Transverse colon (tissue), 4 donors: ENCODE measurements around the gene ZNF302. TPM values are rescaled to one million over a fixed set of nuclear protein-coding genes. Genes with fewer than 3 reads are reported as not detected.

Experiments
- DNase-seq: peaks from one replicate; pipeline ENCODE4 v3.0.0-alpha.2; 2019
- H3K27ac ChIP-seq, 4 donors: fragments of 200-600 bp; sonication (generic); 2 replicates each; pipeline ENCODE4 v1.5.1; 2016 to 2018; ENCODE audit warnings: inconsistent platforms in 4 of 4
- H3K27me3 ChIP-seq: fragments of 200-600 bp; sonication (generic); 2 replicates; pipeline ENCODE4 v1.5.1; 2017; ENCODE audit warnings: inconsistent platforms
- H3K36me3 ChIP-seq, 4 donors: fragments of 200-600 bp; sonication (generic); 2 replicates each; pipeline ENCODE4 v1.5.1; 2017 to 2019; ENCODE audit warnings: inconsistent platforms in 4 of 4
- H3K4me1 ChIP-seq, 4 donors: fragments of 200-600 bp; sonication (generic); 2 replicates each; pipeline ENCODE4 v1.5.1; 2017 to 2020; ENCODE audit warnings: inconsistent platforms in 4 of 4
- H3K4me3 ChIP-seq, 4 donors: fragments of 200-600 bp; sonication (generic); 1 replicate in 1 of 4; 2 replicates in 3 of 4; pipeline versions ENCODE4 v1.5.1 to v1.6.1; 2017 to 2019; ENCODE audit warnings: inconsistent platforms in 4 of 4
- H3K9me3 ChIP-seq, 2 donors: fragments of 200-600 bp; sonication (generic); 2 replicates each; pipeline ENCODE4 v1.5.1; 2017 to 2019; ENCODE audit warnings: inconsistent platforms in 2 of 2
- EP300 ChIP-seq: sonication (generic); formaldehyde crosslinking; IDR thresholded peaks from one replicate; pipeline ENCODE4 v1.6.1; 2017; ENCODE audit warnings: antibody characterized with exemption, low read depth
- POLR2A ChIP-seq: fragments of 450-650 bp; IDR thresholded peaks from one replicate; pipeline ENCODE4 v1.6.1; 2016; ENCODE audit warnings: antibody characterized with exemption, mild to moderate bottlenecking, moderate library complexity
- POLR2AphosphoS5 ChIP-seq, 3 donors: sonication (generic); formaldehyde crosslinking; IDR thresholded peaks; one replicate each; pipeline ENCODE4 v1.6.1; 2016; ENCODE audit warnings: antibody characterized with exemption in 3 of 3
- WGBS, 2 donors: methylation state at CpG; one replicate each; pipeline ENCODE4 v1.1.5; 2018; ENCODE audit warnings: low coverage in 1 of 2; 5-methylcytosine and 5-hydroxymethylcytosine counted together
- in situ Hi-C, 4 donors: fragments of 200-750 bp; cut with MboI; loops; one replicate each; pipeline versions ENCODE4 v1.15.0 to v1.15.1; 2017; ENCODE audit warnings: low sequenced_read_pairs in 3 of 4, low pct_ligation_motif_present in 1 of 4, low pct_unique_long_range_greater_than_20kb in 1 of 4
- intact Hi-C: fragments of 100-400 bp; cut with DNase I; formaldehyde crosslinking; loops from one replicate; pipeline ENCODE4 v1.15.1; 2023; ENCODE audit warnings: low total_unique reads
- total RNA-seq, 4 donors: library from RNA; depleted of rRNA; stranded (reverse); fragments of >200 nt; gene quantifications; one replicate each; pipeline ENCODE4 v1.1.0, GENCODE V29; 2016
- TF ChIP-seq, protein P1 (sequence below), 5 experiments: fragments of 200-600 bp in 3 of 5; fragments of 450-650 bp in 2 of 5; sonication (generic) in 3 of 5; IDR thresholded peaks; 1 replicate in 2 of 5; 2 replicates in 3 of 5; pipeline ENCODE4 v1.5.1; 2016 to 2017; ENCODE audit warnings: antibody characterized with exemption in 5 of 5, inconsistent platforms in 3 of 5, mild to moderate bottlenecking in 2 of 5, moderate library complexity in 1 of 5

ZNF302 gene
- total RNA-seq, 4 donors from 2014 or later, result 4.6 to 33.0 (median 18.0) TPM

DNA sequence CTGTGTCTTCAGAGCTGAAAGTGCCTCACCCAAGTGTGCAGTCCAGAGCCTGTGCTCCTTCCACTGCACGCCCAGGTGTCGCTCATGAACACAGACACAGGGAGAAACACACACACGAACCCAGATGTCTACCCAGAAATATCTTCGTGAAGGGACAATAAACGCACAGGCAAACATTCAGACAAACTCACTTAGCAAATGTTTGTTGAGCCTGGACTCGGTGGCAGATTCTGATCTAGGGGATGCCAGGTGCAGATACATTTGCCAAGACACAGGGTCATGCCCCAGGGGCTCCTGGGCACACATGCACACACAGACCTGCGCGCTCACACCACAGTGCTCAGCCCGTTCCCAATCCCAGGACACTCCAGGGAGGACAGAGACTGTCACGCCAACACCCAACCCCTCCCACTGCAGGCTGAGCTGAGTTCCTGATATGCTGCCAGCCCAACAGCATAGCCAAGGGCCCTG, 32.5 kb upstream of the ZNF302 start:
- H3K36me3 ChIP-seq, result no peaks in the 10 kb centered on the region
- H3K9me3 ChIP-seq, result no peaks in the 10 kb centered on the region
- no peaks in the 10 kb centered on the region for H3K27me3 ChIP-seq
- H3K4me1 ChIP-seq, result no peaks in the 10 kb centered on the region
- H3K27ac ChIP-seq, result no peak overlapping the region
- no peak for DNase-seq
- WGBS, 2 donors, result 60 to 80% methylated on average over 1 to 7 of the region's 10 CpGs
- in situ Hi-C loops, result no loop called here
- TF ChIP-seq, protein P1, sequence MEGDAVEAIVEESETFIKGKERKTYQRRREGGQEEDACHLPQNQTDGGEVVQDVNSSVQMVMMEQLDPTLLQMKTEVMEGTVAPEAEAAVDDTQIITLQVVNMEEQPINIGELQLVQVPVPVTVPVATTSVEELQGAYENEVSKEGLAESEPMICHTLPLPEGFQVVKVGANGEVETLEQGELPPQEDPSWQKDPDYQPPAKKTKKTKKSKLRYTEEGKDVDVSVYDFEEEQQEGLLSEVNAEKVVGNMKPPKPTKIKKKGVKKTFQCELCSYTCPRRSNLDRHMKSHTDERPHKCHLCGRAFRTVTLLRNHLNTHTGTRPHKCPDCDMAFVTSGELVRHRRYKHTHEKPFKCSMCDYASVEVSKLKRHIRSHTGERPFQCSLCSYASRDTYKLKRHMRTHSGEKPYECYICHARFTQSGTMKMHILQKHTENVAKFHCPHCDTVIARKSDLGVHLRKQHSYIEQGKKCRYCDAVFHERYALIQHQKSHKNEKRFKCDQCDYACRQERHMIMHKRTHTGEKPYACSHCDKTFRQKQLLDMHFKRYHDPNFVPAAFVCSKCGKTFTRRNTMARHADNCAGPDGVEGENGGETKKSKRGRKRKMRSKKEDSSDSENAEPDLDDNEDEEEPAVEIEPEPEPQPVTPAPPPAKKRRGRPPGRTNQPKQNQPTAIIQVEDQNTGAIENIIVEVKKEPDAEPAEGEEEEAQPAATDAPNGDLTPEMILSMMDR (IDR thresholded peaks at IDR 0.05), result no peak
- TF ChIP-seq POLR2A, result no peak
- TF ChIP-seq EP300, result no peak
- TF ChIP-seq POLR2AphosphoS5 (IDR thresholded peaks at IDR 0.05), result no peak
- no peak overlapping the region for H3K4me3 ChIP-seq
- intact Hi-C loops, result no loop called here

DNA sequence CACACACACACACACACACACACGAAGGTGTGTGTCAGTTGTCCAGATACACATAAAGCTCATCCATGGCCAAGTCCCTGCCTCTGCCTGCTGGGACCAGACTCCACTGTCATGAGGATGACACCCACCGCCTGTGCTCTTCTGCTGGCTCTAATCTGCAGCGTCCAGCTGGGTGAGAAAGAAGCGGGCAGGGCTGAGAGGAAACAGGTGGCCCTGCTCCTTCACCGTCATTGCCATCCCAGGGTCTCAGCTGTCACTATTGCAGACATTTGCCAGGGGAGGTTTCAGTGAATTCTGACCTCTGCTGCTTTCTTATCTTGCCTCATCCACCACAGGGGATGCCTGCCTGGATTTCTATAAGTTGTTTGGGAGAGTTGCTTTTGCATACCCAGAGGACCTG, 31.9 kb upstream of the ZNF302 start:
- Histone ChIP-seq H3K27ac (no peak overlapping the region), H3K4me1 (no peaks in the 10 kb centered on the region), H3K4me3 (no peak overlapping the region), H3K9me3 (no peaks in the 10 kb centered on the region), H3K36me3 (no peaks in the 10 kb centered on the region), H3K27me3 (no peaks in the 10 kb centered on the region)
- intact Hi-C loops, result no loop called here
- WGBS, 2 donors, result 49% methylated on average over 5 of the region's 5 CpGs; no CpG with 5 or more reads in 1 of the 2 donors
- in situ Hi-C loops, result no loop called here
- no peak for DNase-seq
- TF ChIP-seq, protein P1 (IDR thresholded peaks at IDR 0.05), result no peak
- TF ChIP-seq POLR2AphosphoS5 (IDR thresholded peaks at IDR 0.05), result no peak

DNA sequence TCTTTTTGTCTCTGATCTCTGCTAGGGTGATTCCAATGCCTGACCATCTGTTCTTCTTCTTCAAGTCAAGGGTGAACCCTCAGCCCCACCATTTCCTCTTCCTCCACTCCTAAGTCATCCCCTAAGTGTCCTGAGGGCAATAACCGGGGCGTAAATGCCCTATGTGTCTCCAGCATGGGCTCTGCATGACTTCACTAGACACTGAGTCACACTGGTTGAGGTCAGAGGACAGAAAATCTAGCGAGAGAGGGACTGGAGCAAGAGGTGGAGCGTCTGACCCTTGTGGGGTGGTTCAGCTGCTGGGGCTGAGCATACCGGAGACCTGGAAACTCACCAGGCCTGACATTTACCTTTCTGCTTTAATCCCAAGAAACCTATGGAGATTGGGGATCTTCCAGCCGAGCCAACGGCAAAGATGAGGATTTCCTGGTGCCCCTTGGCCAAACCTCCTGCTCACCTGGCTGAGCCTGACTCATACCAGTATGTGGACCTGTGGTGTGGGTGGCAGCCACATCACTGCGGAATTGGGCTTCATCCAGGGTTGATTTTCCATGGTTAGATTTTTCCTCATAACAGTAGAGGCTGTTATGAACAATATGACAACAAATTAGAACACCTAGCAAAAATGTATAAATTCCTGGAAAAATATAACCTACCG, 27.5 kb upstream of the ZNF302 start:
- Histone ChIP-seq H3K4me1 (no peaks in the 10 kb centered on the region), H3K27me3 (no peaks in the 10 kb centered on the region), H3K36me3 (no peaks in the 10 kb centered on the region), H3K9me3 (peaks cover 0 to 10% of the 10 kb centered on the region in 2 donors), H3K4me3 (no peak overlapping the region), H3K27ac (no peak overlapping the region)
- no peak for DNase-seq
- in situ Hi-C loops (no loop called here), intact Hi-C loops (no loop called here)
- WGBS, 2 donors, result 83 to 91% methylated on average over 1 to 9 of the region's 9 CpGs
- TF ChIP-seq EP300, result no peak
- TF ChIP-seq, protein P1 (IDR thresholded peaks at IDR 0.05), result no peak
- no peak for TF ChIP-seq POLR2AphosphoS5 (IDR thresholded peaks at IDR 0.05)
- TF ChIP-seq POLR2A, result no peak

DNA sequence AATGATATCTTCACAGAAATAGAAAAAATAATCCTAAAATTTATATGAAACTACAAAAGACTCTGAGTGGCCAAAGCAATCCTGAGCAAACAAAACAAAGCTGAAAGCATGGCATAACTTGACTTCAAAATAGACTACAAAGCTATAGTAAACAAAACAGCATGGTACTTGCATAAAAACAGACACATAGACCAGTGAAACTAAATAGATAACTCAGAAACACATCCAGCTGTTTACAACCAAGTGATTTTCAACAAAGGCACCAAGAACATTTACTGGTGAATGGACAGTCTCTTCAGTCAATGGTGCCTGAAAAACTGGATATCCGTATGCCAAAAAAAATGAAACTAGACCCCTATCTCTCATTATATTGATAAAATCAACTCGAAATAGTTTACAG, 25.7 kb upstream of the ZNF302 start:
- intact Hi-C loops (no loop called here), in situ Hi-C loops (no loop called here)
- no peak for DNase-seq
- Histone ChIP-seq H3K4me3 (no peak overlapping the region), H3K4me1 (no peaks in the 10 kb centered on the region), H3K27me3 (no peaks in the 10 kb centered on the region), H3K9me3 (peaks cover 0 to 16% of the 10 kb centered on the region in 2 donors), H3K27ac (no peak overlapping the region), H3K36me3 (no peaks in the 10 kb centered on the region)
- 69 to 74% methylated on average over 2 of the region's 2 CpGs for WGBS, 2 donors
- TF ChIP-seq, protein P1 (IDR thresholded peaks at IDR 0.05), result no peak
- no peak for TF ChIP-seq POLR2AphosphoS5 (IDR thresholded peaks at IDR 0.05)
- TF ChIP-seq POLR2A, result no peak
- TF ChIP-seq EP300, result no peak
